ENCODE data around the gene ECEL1.
"Not testable (repeated sequence)": the region's sequence is repeated elsewhere in the genome, so short reads cannot be mapped to it uniquely, and the experiment has no call there.

Gene ECEL1, protein sequence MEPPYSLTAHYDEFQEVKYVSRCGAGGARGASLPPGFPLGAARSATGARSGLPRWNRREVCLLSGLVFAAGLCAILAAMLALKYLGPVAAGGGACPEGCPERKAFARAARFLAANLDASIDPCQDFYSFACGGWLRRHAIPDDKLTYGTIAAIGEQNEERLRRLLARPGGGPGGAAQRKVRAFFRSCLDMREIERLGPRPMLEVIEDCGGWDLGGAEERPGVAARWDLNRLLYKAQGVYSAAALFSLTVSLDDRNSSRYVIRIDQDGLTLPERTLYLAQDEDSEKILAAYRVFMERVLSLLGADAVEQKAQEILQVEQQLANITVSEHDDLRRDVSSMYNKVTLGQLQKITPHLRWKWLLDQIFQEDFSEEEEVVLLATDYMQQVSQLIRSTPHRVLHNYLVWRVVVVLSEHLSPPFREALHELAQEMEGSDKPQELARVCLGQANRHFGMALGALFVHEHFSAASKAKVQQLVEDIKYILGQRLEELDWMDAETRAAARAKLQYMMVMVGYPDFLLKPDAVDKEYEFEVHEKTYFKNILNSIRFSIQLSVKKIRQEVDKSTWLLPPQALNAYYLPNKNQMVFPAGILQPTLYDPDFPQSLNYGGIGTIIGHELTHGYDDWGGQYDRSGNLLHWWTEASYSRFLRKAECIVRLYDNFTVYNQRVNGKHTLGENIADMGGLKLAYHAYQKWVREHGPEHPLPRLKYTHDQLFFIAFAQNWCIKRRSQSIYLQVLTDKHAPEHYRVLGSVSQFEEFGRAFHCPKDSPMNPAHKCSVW

GRCh38 chr2:232487385-232488096 is at the start of gene ECEL1:
TSS of gene ECEL1 (minus strand) at chr2:232487834. CDS start at chr2:232486653, 1,181 bp downstream.
- DNase-seq (ENCODE audit: low read depth) = no peak

DNA sequence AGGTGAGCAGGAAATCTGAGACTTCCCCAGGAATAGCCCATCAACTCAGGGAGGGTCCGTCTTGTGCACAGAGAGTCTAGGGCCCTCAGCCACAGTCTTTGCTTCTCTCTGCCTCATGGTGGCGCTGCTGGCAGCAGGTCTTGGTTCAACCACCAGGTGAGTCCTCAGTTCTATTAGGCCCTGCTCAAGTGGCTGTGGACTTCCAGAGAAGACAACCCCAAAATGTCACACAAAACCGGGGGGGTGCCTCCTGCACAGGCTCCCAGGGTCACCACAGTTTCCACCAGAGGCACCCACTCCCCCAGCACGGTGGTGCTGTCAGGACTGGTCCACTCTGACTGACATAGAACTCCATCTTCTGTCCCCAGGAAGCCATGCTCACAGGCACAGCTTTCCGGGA is 49.4 kb upstream of the ECEL1 start:
- no peak for DNase-seq (ENCODE audit: low read depth)

DNA sequence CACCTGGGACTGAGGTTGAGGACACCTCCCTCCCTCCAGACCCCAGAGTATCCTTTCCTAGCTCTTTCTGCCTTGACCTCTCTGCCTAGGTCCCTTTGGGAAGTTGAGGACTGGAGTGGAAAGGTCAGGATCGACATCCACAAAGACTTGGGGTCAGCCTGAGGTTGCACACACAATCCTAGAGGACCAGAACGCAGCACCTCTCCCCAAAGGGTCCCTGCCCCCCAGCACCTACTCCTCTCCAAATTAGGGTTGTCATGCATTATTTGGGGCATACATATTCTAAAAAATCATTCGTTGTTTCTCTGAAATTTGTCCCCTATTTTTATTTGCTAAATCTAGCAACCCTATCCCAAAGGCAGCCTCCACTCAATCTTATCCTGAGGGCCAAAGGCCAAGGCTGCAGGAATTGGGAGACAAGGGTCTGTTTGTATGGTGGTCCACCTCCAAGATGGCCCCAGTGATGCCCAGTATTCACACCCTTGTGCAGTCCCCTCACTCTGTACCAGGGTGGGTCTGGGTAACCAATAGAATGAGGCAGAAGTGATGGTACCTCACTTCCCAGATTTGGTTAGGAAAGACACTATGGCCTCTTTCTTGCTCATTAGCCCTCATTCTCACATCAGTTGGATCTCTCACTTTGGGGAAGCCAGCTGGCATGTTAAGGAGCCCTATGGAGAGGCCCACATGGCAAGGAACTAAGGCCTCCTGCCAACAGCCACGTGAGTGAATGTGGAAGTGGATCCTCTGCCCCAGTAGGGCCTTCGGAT is 48.3 kb upstream of the ECEL1 start:
- DNase-seq (ENCODE audit: low read depth) = no peak

DNA sequence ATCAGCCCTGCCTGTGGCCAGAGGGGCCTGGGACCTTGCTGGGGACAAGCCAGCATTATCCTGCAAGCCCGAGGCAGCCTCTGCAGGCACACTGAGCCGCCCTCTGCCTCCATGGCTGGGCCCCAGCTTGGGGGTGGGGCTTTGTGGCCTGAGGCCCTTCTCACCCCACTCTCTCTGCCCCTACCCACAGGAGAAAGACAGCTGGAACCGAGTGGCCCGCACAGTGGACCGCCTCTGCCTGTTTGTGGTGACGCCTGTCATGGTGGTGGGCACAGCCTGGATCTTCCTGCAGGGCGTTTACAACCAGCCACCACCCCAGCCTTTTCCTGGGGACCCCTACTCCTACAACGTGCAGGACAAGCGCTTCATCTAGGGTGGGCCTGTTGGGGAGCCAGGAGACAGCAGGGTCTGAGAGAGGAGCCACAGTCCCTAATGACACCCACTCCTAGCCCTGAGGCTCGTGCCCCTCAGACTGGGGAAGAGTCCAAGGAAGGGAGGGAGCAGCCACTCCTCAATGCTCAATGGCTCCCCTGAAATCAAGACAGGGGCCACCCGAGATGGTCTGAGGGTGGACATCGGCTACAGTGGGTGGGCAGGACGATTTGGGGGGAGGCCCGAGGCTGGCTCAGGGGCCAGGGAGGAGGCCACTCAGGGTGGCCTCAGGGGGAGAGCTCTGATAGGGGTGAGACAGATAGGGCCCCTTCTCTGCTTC is 47.5 kb upstream of the ECEL1 start:
- DNase-seq (ENCODE audit: low read depth) = no peak

GRCh38 chr2:232533944-232534710 is 46.5 kb upstream of the ECEL1 start:
- no peak for DNase-seq (ENCODE audit: low read depth)

DNA sequence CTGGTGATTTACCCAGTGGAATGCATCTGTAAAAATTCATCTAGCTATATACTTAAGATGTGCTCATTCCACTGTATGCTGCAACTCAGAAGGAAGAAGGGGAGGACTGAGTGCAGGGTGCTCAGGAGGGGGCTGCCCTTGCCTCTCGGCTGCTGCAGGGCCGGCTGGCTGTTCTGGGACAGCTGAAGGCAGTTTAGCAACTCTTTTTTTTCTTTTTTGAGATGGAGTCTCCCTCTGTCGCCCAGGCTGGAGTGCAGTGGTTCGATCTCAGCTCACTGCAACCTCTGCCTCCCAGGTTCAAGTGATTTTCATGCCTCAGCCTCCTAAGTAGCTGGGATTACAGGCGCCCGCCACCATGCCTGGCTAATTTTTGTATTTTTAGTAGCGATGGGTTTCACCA is 45.2 kb upstream of the ECEL1 start:
- not testable (repeated sequence) for DNase-seq (ENCODE audit: low read depth)

GRCh38 chr2:232532419-232532818 is 44.8 kb upstream of the ECEL1 start:
- DNase-seq (ENCODE audit: low read depth) = no peak

GRCh38 chr2:232530626-232531260 is 43.1 kb upstream of the ECEL1 start:
- DNase-seq (ENCODE audit: low read depth) = no peak

GRCh38 chr2:232529806-232530547 is 42.3 kb upstream of the ECEL1 start:
- no peak for DNase-seq (ENCODE audit: low read depth)

- no peak for DNase-seq (ENCODE audit: low read depth)
Observed at GRCh38 chr2:232528746-232529460, 41.3 kb upstream of the ECEL1 start.

DNA sequence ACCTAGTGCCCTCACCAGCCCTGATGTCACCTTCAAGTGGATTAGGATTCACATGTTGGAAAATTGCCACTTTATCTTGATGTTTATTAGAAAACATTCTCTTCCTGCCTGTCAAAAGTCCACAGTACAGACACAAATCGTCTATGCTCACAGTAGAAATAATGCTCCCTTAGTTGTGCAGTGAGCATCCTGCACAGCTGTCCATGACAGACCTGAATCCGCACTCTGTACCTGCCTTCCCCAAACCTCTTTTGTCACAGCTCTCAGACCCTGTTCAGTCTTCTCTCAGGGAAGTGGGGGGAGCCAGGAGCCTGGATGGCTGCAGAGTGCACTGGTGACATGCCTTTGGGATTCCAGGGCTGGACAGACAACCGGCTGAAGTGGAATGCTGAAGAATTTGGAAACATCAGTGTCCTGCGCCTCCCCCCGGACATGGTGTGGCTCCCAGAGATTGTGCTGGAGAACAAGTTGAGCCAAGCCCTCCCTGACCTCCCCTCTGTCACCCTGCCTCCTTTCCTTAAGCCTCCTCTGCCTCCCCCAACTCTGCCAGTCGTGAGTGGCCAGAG is 40.4 kb upstream of the ECEL1 start:
- no peak for DNase-seq (ENCODE audit: low read depth)

GRCh38 chr2:232526372-232526941 is 38.8 kb upstream of the ECEL1 start:
- no peak for DNase-seq (ENCODE audit: low read depth)

DNA sequence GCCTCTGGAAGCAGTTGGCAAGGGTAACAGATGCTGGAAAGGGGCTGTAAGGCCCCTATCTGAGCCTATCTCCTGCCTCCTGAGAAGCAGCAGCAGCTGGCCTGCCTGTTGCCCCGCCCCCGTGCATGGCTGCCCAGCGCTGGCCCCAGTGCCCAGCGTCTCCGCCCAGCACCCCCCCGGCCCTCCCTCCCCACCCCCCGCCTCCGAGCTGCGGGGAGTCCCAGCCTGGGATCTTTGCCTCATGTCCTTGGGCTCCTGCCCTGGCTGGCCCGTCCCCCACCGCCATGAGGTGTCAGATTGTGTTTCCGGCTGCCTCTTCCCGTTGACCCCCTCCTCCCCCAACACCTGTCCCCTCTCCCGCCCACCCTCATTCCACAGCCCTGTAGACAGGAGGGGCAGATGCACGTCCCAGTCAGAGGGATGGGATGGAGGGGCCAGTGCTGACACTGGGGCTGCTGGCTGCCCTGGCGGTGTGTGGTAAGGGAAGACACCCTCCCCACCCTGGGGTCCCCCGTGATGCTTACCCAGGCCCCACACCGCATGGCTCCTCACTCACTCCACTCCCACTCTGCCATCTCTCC is 38.2 kb upstream of the ECEL1 start, which contains the start of gene CHRND:
TSS of gene CHRND (plus strand) at position 370 of the 581 bp plus-strand sequence. CDS start at position 426, 56 bp downstream.
- no peak for DNase-seq (ENCODE audit: low read depth)

GRCh38 chr2:232525199-232525598 is 37.6 kb upstream of the ECEL1 start:
- no peak for DNase-seq (ENCODE audit: low read depth)

- DNase-seq (ENCODE audit: low read depth) = no peak
Observed at GRCh38 chr2:232524771-232525170, 37.1 kb upstream of the ECEL1 start.

DNA sequence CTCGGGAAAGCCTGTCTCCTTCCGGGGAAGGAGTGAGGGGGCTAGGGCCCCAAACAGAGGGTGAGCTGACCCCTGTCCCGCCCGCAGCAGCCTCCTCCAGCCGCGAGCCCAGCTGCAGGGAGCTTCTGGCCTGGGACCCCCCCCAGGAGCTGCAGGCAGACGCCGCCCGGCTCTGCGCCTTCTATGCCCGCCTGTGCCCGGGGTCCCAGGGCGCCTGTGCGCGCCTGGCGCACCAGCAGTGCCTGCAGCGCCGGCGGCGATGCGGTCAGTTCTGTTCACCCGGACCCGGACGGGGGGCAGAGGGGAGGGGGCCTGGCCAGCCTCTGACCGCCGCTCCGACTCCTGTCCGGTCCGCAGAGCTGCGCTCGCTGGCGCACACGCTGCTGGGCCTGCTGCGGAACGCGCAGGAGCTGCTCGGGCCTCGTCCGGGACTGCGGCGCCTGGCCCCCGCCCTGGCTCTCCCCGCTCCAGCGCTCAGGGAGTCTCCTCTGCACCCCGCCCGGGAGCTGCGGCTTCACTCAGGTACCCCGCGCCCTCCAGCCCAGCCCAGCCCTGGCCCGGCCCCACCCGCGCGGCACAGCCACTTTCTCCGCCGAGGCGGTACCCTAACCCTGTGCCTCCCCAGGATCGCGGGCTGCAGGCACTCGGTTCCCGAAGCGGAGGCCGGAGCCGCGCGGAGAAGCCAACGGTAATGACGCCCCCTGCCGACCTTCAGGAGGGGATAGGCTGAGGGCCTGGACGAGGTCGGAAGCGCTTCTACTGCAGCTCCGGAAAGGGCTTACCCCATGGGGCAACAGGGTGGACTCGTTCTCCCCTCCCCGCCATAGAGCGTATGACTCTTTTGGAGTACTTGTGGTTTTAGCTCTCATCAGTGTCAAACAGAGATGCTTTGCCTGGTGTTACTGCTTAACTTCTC is 36.3 kb upstream of the ECEL1 start:
- DNase-seq (ENCODE audit: low read depth) = no peak

DNA sequence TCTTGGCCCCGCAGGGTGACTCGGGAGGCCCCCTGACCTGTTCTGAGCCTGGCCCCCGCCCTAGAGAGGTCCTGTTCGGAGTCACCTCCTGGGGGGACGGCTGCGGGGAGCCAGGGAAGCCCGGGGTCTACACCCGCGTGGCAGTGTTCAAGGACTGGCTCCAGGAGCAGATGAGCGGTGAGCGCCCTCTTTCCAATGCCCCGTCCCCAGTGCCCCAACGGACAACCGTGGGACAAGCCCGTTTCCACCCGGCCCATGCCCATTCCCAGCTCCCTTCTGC is 35.7 kb upstream of the ECEL1 start:
- no peak for DNase-seq (ENCODE audit: low read depth)

Measured in stimulated activated CD4-positive, alpha-beta T cell treated with anti-CD3 and anti-CD28 coated beads, Interleukin-2, amount 100 ng/mL, for 4 hours (primary cell).